MCF 10A (cell line): ENCODE results near the gene ABHD14A. TPM values are rescaled to one million over a fixed set of nuclear protein-coding genes. Genes with fewer than 3 reads are reported as not detected.

Source experiments
- BruUV-seq: library from RNA; stranded (reverse); fragments of 400-500 nt; replicated peaks from 2 replicates; lab custom pipeline; 2021; lab: Mats Ljungman, UMichigan
- CTCF ChIA-PET: fragments of 300-600 bp; sonication (Branson Sonifier 250); formaldehyde crosslinking; extraction: SDS; loops from one replicate; lab custom pipeline; 2021; ENCODE audit warnings: antibody characterized with exemption, inconsistent platforms; lab: Yijun Ruan, JAX
- POLR2A ChIA-PET: fragments of 300-600, 350-650 bp; sonication (Branson Sonifier 250); formaldehyde crosslinking; extraction: SDS; loops from one replicate; lab custom pipeline; 2020; ENCODE audit warnings: antibody characterized with exemption, inconsistent platforms; lab: Yijun Ruan, JAX
- DNase-seq: peaks from one replicate; pipeline ENCODE4 v3.0.0-alpha.2; 2018; ENCODE audit not compliant: unreplicated experiment
- H3K27ac Mint-ChIP-seq: one replicate; pipeline ENCODE4 v1.8.0; 2022; ENCODE audit warnings: mild to moderate bottlenecking, low read depth, mixed read lengths; ENCODE audit not compliant: unreplicated experiment
- H3K27me3 Mint-ChIP-seq: one replicate; pipeline ENCODE4 v1.8.0; 2022; ENCODE audit warnings: mixed read lengths; ENCODE audit not compliant: insufficient read depth, unreplicated experiment
- H3K36me3 Mint-ChIP-seq: one replicate; pipeline ENCODE4 v1.8.0; 2022; ENCODE audit warnings: mild to moderate bottlenecking, moderate library complexity, mixed read lengths; ENCODE audit not compliant: insufficient read depth, unreplicated experiment
- H3K4me1 Mint-ChIP-seq: one replicate; pipeline ENCODE4 v1.8.0; 2022; ENCODE audit warnings: mixed read lengths; ENCODE audit not compliant: insufficient read depth, unreplicated experiment
- H3K4me3 Mint-ChIP-seq: one replicate; pipeline ENCODE4 v1.8.0; 2022; ENCODE audit warnings: mild to moderate bottlenecking, moderate library complexity, mixed read lengths; ENCODE audit not compliant: unreplicated experiment
- H3K9me3 Mint-ChIP-seq: one replicate; pipeline ENCODE4 v1.8.0; 2022; ENCODE audit warnings: mixed read lengths; ENCODE audit not compliant: unreplicated experiment
- intact Hi-C: fragments of 100-400 bp; cut with micrococcal nuclease; formaldehyde crosslinking; loops from 2 replicates; pipeline ENCODE4 v1.14.1; 2022
- total RNA-seq: library from RNA; stranded (reverse); gene quantifications from 2 replicates; pipeline ENCODE4 v1.2.3, GENCODE V29; 2022
- TF ChIP-seq, protein P1 (sequence below): fragments of 200-600 bp; IDR thresholded peaks from one replicate; pipeline ENCODE4 v1.8.0; 2022; ENCODE audit warnings: antibody characterized with exemption, mild to moderate bottlenecking; ENCODE audit not compliant: unreplicated experiment

ABHD14A gene
- total RNA-seq, 1 experiment from 2014 or later: 8.1 TPM

DNA sequence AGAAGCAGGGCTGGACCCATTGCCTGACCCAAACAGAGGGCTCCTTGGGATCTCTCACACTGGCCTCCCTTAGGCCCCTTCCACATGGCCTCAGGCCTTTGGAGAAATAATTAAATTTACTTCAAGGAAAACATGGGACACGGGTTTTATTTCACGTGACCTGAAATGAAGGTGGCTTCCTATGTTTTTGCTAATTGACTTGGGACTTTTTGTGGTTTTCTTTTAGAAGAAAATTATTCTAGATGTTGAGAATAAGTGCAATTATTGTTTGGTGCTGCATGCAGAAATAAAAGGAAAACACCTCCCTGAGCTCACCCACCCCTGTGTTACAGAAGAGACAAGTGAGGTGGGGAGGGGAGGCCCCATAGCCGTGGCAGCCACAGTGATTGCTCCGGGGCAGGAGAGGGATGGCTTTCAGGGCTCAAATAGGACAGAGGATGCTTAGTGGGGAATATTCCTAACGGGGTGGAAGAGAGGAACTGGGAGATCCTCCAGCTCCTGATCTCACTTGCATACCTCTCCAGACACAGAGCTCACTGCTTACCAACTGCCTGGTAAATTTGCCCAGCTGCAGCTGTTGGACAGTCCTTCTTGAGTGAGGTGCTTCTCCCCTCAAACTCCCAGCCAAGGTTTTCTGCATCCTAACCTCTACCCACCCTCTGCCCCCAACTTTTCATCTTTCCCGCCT lies 50.0 kb downstream of the ABHD14A start:
- Mint-ChIP-seq H3K27me3 (no peaks in the 10 kb centered on the region), H3K4me3 (no peak overlapping the region), H3K27ac (no peak overlapping the region), H3K9me3 (no peaks in the 10 kb centered on the region), H3K4me1 (peaks cover 7% of the 10 kb centered on the region), H3K36me3 (no peaks in the 10 kb centered on the region)
- intact Hi-C loops: no loop called here
- no TSS peak for BruUV-seq
- no peak for DNase-seq
- TF ChIP-seq, protein P1, sequence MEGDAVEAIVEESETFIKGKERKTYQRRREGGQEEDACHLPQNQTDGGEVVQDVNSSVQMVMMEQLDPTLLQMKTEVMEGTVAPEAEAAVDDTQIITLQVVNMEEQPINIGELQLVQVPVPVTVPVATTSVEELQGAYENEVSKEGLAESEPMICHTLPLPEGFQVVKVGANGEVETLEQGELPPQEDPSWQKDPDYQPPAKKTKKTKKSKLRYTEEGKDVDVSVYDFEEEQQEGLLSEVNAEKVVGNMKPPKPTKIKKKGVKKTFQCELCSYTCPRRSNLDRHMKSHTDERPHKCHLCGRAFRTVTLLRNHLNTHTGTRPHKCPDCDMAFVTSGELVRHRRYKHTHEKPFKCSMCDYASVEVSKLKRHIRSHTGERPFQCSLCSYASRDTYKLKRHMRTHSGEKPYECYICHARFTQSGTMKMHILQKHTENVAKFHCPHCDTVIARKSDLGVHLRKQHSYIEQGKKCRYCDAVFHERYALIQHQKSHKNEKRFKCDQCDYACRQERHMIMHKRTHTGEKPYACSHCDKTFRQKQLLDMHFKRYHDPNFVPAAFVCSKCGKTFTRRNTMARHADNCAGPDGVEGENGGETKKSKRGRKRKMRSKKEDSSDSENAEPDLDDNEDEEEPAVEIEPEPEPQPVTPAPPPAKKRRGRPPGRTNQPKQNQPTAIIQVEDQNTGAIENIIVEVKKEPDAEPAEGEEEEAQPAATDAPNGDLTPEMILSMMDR: no peak
- ChIA-PET CTCF (interaction anchor here (1.1 to 1.7 kb wide), 3 partner anchors 12 to 120 kb away, joined by 5 to 6 read pairs (median 6); no protein-coding TSS in a partner anchor), POLR2A (no interaction called here)

DNA sequence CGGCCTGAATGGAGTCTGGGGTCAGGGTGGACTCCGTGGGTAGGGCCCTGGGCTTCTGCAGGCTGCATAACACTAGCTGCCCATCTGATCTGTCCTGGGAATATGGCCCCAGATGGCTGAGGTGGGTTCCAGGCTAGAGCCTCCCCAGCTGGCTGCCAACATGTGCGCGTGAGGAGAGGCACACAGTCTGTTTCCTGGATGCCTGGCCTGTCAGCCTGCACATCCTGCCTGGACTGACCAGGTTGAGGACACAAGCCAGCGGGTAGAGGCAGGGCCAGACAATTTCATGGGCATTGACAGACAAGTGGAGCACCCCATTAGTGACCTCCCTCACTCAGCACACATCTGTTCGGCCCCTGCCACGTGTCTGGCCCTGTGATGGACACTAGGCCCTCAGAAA lies 50.6 kb downstream of the ABHD14A start:
- DNase-seq: no peak
- ChIA-PET POLR2A (no interaction called here), CTCF (interaction anchor here (1.1 to 1.7 kb wide), 3 partner anchors 13 to 120 kb away, joined by 5 to 6 read pairs (median 6); no protein-coding TSS in a partner anchor)
- H3K4me3 Mint-ChIP-seq: no peak overlapping the region
- BruUV-seq: no TSS peak
- H3K4me1 Mint-ChIP-seq: peaks cover 13% of the 10 kb centered on the region
- H3K27ac Mint-ChIP-seq: no peak overlapping the region
- no peaks in the 10 kb centered on the region for H3K27me3 Mint-ChIP-seq
- TF ChIP-seq, protein P1: no peak
- H3K36me3 Mint-ChIP-seq: no peaks in the 10 kb centered on the region
- intact Hi-C loops: no loop called here
- H3K9me3 Mint-ChIP-seq: no peaks in the 10 kb centered on the region

DNA sequence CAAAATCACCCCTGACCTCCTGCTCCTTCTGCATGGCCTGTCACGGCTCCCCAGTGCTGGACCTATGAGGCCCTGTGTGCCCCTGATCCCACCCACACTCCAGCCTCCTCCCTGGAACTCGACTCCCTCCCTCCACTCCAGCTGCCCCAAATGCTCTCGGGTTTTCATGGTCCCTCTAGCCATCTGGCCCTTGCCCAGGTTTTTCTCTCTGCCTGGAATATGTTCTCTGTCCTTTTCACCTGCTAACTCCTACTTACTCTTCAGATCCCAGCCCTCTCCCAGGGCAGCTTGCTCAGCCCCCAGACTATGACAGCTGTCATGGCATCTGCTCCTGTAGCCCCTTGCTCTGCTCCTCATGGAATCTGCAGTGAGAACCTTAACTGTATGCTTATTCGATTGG lies 51.2 kb downstream of the ABHD14A start:
- CTCF ChIA-PET: interaction anchor here (1.2 to 1.7 kb wide), 2 partner anchors 24 to 119 kb away, joined by 5 to 6 read pairs; no protein-coding TSS in a partner anchor
- Mint-ChIP-seq H3K4me3 (no peak overlapping the region), H3K36me3 (no peaks in the 10 kb centered on the region), H3K4me1 (peaks cover 18% of the 10 kb centered on the region), H3K27ac (no peak overlapping the region), H3K9me3 (no peaks in the 10 kb centered on the region), H3K27me3 (no peaks in the 10 kb centered on the region)
- no peak for DNase-seq
- BruUV-seq: no TSS peak
- POLR2A ChIA-PET: no interaction called here
- intact Hi-C loops: no loop called here
- TF ChIP-seq, protein P1: no peak

DNA sequence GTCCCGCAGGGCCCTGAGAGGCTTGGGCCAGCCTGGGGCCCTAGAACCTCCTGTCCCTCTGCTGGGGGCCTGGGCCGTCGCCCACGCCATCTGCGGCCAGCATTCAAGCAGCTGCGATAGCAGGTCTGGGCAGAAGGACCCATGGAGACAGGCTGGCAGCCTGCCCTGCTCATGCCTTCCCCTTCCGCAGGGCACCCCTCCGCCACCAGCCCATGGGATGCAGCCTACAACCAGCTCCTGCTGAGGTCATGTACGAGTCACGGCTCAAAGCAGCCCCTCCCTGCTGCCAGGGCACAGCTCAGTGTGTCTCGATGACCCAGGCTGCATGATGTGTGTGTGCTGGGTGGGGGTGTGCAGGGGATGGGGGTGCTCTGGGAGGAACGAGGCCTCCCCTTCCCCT lies 53.7 kb downstream of the ABHD14A start:
- H3K27ac Mint-ChIP-seq: no peak overlapping the region
- ChIA-PET POLR2A (interaction anchor here (1.2 kb wide), 1 partner anchor 33 kb away, joined by 3 read pairs; the partner anchor contains the start of gene RPL29), CTCF (interaction anchor here (0.5 to 1.6 kb wide), 3 partner anchors 25 to 90 kb away, joined by 7 to 12 read pairs (median 8); no protein-coding TSS in a partner anchor)
- H3K9me3 Mint-ChIP-seq: no peaks in the 10 kb centered on the region
- TF ChIP-seq, protein P1: no peak
- no peak overlapping the region for H3K4me3 Mint-ChIP-seq
- no peak for DNase-seq
- no TSS peak for BruUV-seq
- intact Hi-C loops: no loop called here
- peaks cover 21% of the 10 kb centered on the region for H3K4me1 Mint-ChIP-seq
- no peaks in the 10 kb centered on the region for H3K36me3 Mint-ChIP-seq
- no peaks in the 10 kb centered on the region for H3K27me3 Mint-ChIP-seq
